ENCODE measurements around the gene EFNB2. TPM values are rescaled to one million over a fixed set of nuclear protein-coding genes. Genes with fewer than 3 reads are reported as not detected.

The EFNB2 gene
- total RNA-seq, 2 donors from 2014 or later, result 41.8 to 104 TPM

GRCh38 chr13:106466691-106467426, 68.6 kb downstream of the EFNB2 start:
- intact Hi-C loops (cut with DNase I), result no loop called here
- H3K27me3 ChIP-seq, result no peaks in the 10 kb centered on the region

GRCh38 chr13:106464076-106464475, 71.4 kb downstream of the EFNB2 start:
- Histone ChIP-seq H3K27ac (no peak overlapping the region), H3K36me3 (no peaks in the 10 kb centered on the region), H3K9ac (ENCODE audit: low read depth in 2 of 2, low read length in 2 of 2) (no peak overlapping the region), H3K4me3 (no peak overlapping the region), H3K4me1 (no peaks in the 10 kb centered on the region), H3K27me3 (no peaks in the 10 kb centered on the region), H3K9me3 (no peaks in the 10 kb centered on the region)
- DNase-seq, result no peak
- intact Hi-C loops (cut with DNase I), result no loop called here
- TF ChIP-seq CTCF (IDR thresholded peaks at IDR 0.05), result no peak

More at GRCh38 chr13:106466691-106467426, 68.6 kb downstream of the EFNB2 start:
- Histone ChIP-seq H3K27ac (no peak overlapping the region), H3K36me3 (no peaks in the 10 kb centered on the region), H3K9ac (ENCODE audit: low read depth in 2 of 2, low read length in 2 of 2) (no peak overlapping the region), H3K4me1 (no peaks in the 10 kb centered on the region), H3K4me3 (no peak overlapping the region), H3K9me3 (no peaks in the 10 kb centered on the region)
- no peak for TF ChIP-seq CTCF (IDR thresholded peaks at IDR 0.05)
- DNase-seq, result no peak

- Histone ChIP-seq H3K9ac (ENCODE audit: low read depth in 2 of 2, low read length in 2 of 2) (no peak overlapping the region), H3K4me1 (no peaks in the 10 kb centered on the region), H3K9me3 (no peaks in the 10 kb centered on the region), H3K27ac (no peak overlapping the region), H3K4me3 (no peak overlapping the region), H3K36me3 (no peaks in the 10 kb centered on the region), H3K27me3 (no peaks in the 10 kb centered on the region)
- intact Hi-C loops (cut with DNase I), result no loop called here
- no peak for TF ChIP-seq CTCF (IDR thresholded peaks at IDR 0.05)
- DNase-seq, result no peak
Observed at GRCh38 chr13:106462710-106463109, 72.8 kb downstream of the EFNB2 start.

GRCh38 chr13:106455777-106456176, 79.7 kb downstream of the EFNB2 start:
- no peaks in the 10 kb centered on the region for H3K4me1 ChIP-seq
- no peak for TF ChIP-seq CTCF (IDR thresholded peaks at IDR 0.05)
- H3K36me3 ChIP-seq, result no peaks in the 10 kb centered on the region
- H3K27me3 ChIP-seq, result no peaks in the 10 kb centered on the region
- no peaks in the 10 kb centered on the region for H3K9me3 ChIP-seq
- H3K27ac ChIP-seq, result no peak overlapping the region
- intact Hi-C loops (cut with DNase I), result no loop called here
- no peak for DNase-seq
- no peak overlapping the region for H3K4me3 ChIP-seq
- no peak overlapping the region for H3K9ac ChIP-seq (ENCODE audit: low read depth in 2 of 2, low read length in 2 of 2)

- Histone ChIP-seq H3K9ac (ENCODE audit: low read depth in 2 of 2, low read length in 2 of 2) (no peak overlapping the region), H3K4me3 (no peak overlapping the region), H3K36me3 (no peaks in the 10 kb centered on the region), H3K9me3 (no peaks in the 10 kb centered on the region), H3K4me1 (no peaks in the 10 kb centered on the region), H3K27me3 (no peaks in the 10 kb centered on the region), H3K27ac (no peak overlapping the region)
- intact Hi-C loops (cut with DNase I), result no loop called here
- no peak for TF ChIP-seq CTCF (IDR thresholded peaks at IDR 0.05)
- no peak for DNase-seq
Observed at GRCh38 chr13:106455190-106455589, 80.3 kb downstream of the EFNB2 start.
